Neural progenitor cell (in vitro differentiated cells): Measurements from ENCODE around the gene UPK1A. TPM values are rescaled to one million over a fixed set of nuclear protein-coding genes. Genes with fewer than 3 reads are reported as not detected.

Source experiments
- DNase-seq: peaks from one replicate; pipeline ENCODE4 v3.0.0-alpha.2; 2016; ENCODE audit warnings: low spot score
- H2AFZ ChIP-seq: fragments of 200-600 bp; sonication (generic); replicated peaks from 2 replicates; pipeline ENCODE4 v1.6.1; 2016; ENCODE audit warnings: antibody characterized with exemption
- H3F3A ChIP-seq: fragments of 200-600 bp; sonication (generic); 2 replicates; pipeline ENCODE4 v1.6.1; 2016; ENCODE audit warnings: antibody characterized with exemption, low read depth
- H3K27ac ChIP-seq: fragments of 200-600 bp; sonication (generic); 2 replicates; pipeline ENCODE4 v1.5.1; 2016; ENCODE audit warnings: mild to moderate bottlenecking
- H3K27me3 ChIP-seq: fragments of 200-600 bp; sonication (generic); 2 replicates; pipeline ENCODE4 v1.6.1; 2016; ENCODE audit warnings: mild to moderate bottlenecking, moderate library complexity
- H3K36me3 ChIP-seq: fragments of 200-600 bp; sonication (generic); 2 replicates; pipeline ENCODE4 v1.5.1; 2016
- H3K4me1 ChIP-seq: fragments of 200-600 bp; sonication (generic); 2 replicates; pipeline ENCODE4 v1.6.1; 2016; ENCODE audit warnings: mixed run types
- H3K4me2 ChIP-seq: fragments of 200-600 bp; sonication (generic); 2 replicates; pipeline ENCODE4 v1.6.1; 2016
- H3K4me3 ChIP-seq: fragments of 200-600 bp; sonication (generic); 2 replicates; pipeline ENCODE4 v1.5.1; 2016
- H3K79me2 ChIP-seq: fragments of 200-600 bp; sonication (generic); 2 replicates; pipeline ENCODE4 v1.6.1; 2016; ENCODE audit warnings: low read depth
- H3K9ac ChIP-seq: fragments of 200-600 bp; sonication (generic); 2 replicates; pipeline ENCODE4 v1.6.1; 2016
- H3K9me3 ChIP-seq: fragments of 200-600 bp; sonication (generic); 2 replicates; pipeline ENCODE4 v1.5.1; 2016; ENCODE audit warnings: low read depth
- H4K20me1 ChIP-seq: fragments of 200-600 bp; sonication (generic); 2 replicates; pipeline ENCODE4 v1.6.1; 2016; ENCODE audit warnings: low read depth
- H3K27ac Mint-ChIP-seq: 3 replicates; pipeline ENCODE4 v1.8.0; 2021; ENCODE audit warnings: mixed read lengths
- H3K27me3 Mint-ChIP-seq: 2 replicates; pipeline ENCODE4 v1.8.0; 2022; ENCODE audit warnings: low read depth, mild to moderate bottlenecking, inconsistent platforms, moderate library complexity, mixed read lengths; ENCODE audit not compliant: insufficient read depth
- H3K36me3 Mint-ChIP-seq: 3 replicates; pipeline ENCODE4 v1.8.0; 2021; ENCODE audit warnings: mixed read lengths
- H3K4me1 Mint-ChIP-seq: 3 replicates; pipeline ENCODE4 v1.8.0; 2021; ENCODE audit warnings: mixed read lengths
- H3K4me3 Mint-ChIP-seq: 3 replicates; pipeline ENCODE4 v1.8.0; 2021; ENCODE audit warnings: mild to moderate bottlenecking, moderate library complexity, mixed read lengths
- H3K9me3 Mint-ChIP-seq: 3 replicates; pipeline ENCODE4 v1.8.0; 2020; ENCODE audit warnings: mixed read lengths
- CTCF ChIP-seq: fragments of 200-600 bp; sonication (generic); IDR thresholded peaks from 2 replicates; pipeline ENCODE4 v1.5.1; 2017; ENCODE audit warnings: antibody characterized with exemption, mild to moderate bottlenecking
- EZH2 ChIP-seq: fragments of 200-600 bp; sonication (generic); IDR thresholded peaks from 2 replicates; pipeline ENCODE4 v1.6.1; 2017; ENCODE audit warnings: antibody characterized with exemption, mild to moderate bottlenecking, moderate library complexity
- EZH2phosphoT487 ChIP-seq: fragments of 200-600 bp; sonication (generic); IDR thresholded peaks from 2 replicates; pipeline ENCODE4 v1.6.1; 2017; ENCODE audit warnings: antibody characterized with exemption
- total RNA-seq: library from RNA; depleted of rRNA; stranded (reverse); fragments of >200 nt; gene quantifications from 2 replicates; pipeline ENCODE4 v1.2.3, GENCODE V29; 2015; ENCODE audit warnings: low replicate concordance

The UPK1A gene
- 1.3 TPM in 1 of 2 replicates, not detected in the other for total RNA-seq

- no peaks in the 10 kb centered on the region for H3K36me3 ChIP-seq
- H3K4me1 ChIP-seq: no peaks in the 10 kb centered on the region
- no peaks in the 10 kb centered on the region for H3K4me1 Mint-ChIP-seq
- H3K4me3 ChIP-seq: no peak within 1 kb of the TSS
- H3K9me3 Mint-ChIP-seq: no peaks in the 10 kb centered on the region
- no peaks in the 10 kb centered on the region for H3F3A ChIP-seq
- no peak within 1 kb of the TSS for H3K9ac ChIP-seq
- no peaks in the 10 kb centered on the region for H4K20me1 ChIP-seq
- H3K4me2 ChIP-seq: no peak within 1 kb of the TSS
- peaks cover 10% of the 10 kb centered on the region for H3K27me3 Mint-ChIP-seq
- H2AFZ ChIP-seq: no peak within 1 kb of the TSS
- TF ChIP-seq EZH2 (no peak), EZH2phosphoT487 (no peak), CTCF (no peak)
- no peak within 1 kb of the TSS for H3K27ac ChIP-seq
- H3K9me3 ChIP-seq: no peaks in the 10 kb centered on the region
- peaks cover 7% of the 10 kb centered on the region for H3K36me3 Mint-ChIP-seq
- DNase-seq: no peak
- H3K4me3 Mint-ChIP-seq: no peak within 1 kb of the TSS
- peaks cover 18% of the 10 kb centered on the region for H3K27me3 ChIP-seq
- no peak within 1 kb of the TSS for H3K27ac Mint-ChIP-seq
- no peaks in the 10 kb centered on the region for H3K79me2 ChIP-seq
Measured at GRCh38 chr19:35666251-35666913, at the start of gene UPK1A. Gene UPK1A, plus strand, starts transcription at chr19:35666517. Its CDS starts 296 bp downstream, at chr19:35666813.

DNA sequence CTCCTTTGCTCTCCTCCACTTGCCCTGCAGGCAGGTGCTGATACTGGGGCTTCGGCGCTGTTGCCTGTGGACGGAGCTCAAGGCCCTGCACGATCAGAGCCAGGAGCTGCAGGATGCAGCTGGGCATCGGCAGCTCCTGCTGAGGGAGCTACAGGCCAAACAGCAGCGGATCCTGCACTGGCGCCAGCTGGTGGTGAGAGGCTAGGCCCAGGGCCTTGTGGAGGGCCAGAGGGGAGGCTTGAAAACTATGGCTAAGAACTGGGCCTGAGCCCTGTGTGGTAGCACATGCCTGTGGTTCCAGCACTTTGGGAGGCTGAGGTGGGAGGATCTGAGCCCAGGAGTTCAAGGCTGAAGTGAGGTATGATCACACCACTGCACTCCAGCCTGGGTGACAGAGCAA lies 47.5 kb upstream of the UPK1A start:
- no peaks in the 10 kb centered on the region for H3K79me2 ChIP-seq
- no peak overlapping the region for H3K9ac ChIP-seq
- Mint-ChIP-seq H3K36me3 (peaks cover 10% of the 10 kb centered on the region), H3K4me3 (no peak overlapping the region), H3K27ac (no peak overlapping the region), H3K27me3 (peaks cover 4% of the 10 kb centered on the region), H3K4me1 (no peaks in the 10 kb centered on the region), H3K9me3 (no peaks in the 10 kb centered on the region)
- H2AFZ ChIP-seq: no peak overlapping the region
- H3K27ac ChIP-seq: no peak overlapping the region
- no peak overlapping the region for H3K4me2 ChIP-seq
- no peak overlapping the region for H3K4me3 ChIP-seq
- no peaks in the 10 kb centered on the region for H4K20me1 ChIP-seq
- no peak for DNase-seq
- TF ChIP-seq CTCF (peak; percentile 11), EZH2 (no peak), EZH2phosphoT487 (no peak)
- no peaks in the 10 kb centered on the region for H3K27me3 ChIP-seq
- H3F3A ChIP-seq: no peaks in the 10 kb centered on the region
- H3K36me3 ChIP-seq: no peaks in the 10 kb centered on the region
- no peaks in the 10 kb centered on the region for H3K4me1 ChIP-seq
- no peaks in the 10 kb centered on the region for H3K9me3 ChIP-seq

DNA sequence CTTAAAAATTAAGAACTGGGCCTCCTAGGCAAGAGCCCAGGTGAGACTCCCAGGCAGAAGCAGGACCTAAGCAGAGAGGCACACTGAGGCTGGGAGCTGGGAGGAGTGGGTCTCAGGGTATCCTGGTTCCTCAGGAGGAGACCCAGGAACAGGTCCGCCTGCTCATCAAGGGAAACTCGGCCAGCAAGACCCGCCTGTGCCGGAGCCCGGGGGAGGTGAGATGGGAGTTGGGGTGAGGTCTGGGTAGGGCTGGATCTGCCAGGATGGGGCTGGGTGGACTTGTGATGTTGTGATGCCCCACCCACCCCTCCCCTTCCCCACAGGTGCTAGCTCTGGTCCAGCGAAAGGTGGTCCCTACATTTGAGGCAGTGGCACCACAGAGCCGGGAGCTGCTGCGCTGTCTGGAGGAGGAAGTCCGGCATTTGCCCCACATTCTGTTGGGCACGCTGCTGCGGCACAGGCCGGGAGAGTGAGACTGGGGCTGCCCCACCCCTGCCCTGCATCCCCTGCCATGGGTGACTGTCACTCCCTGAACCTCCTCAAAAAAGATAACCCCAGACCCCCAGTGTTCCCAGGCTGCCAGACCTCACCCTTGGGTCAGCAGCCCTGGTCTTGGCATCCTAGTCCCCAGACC lies 46.9 kb upstream of the UPK1A start:
- DNase-seq: no peak
- Mint-ChIP-seq H3K36me3 (peaks cover 10% of the 10 kb centered on the region), H3K27me3 (peaks cover 3% of the 10 kb centered on the region), H3K4me1 (no peaks in the 10 kb centered on the region), H3K27ac (no peak overlapping the region), H3K9me3 (no peaks in the 10 kb centered on the region), H3K4me3 (no peak overlapping the region)
- Histone ChIP-seq H3K4me2 (no peak overlapping the region), H3K79me2 (no peaks in the 10 kb centered on the region), H3K4me1 (no peaks in the 10 kb centered on the region), H3F3A (no peaks in the 10 kb centered on the region), H3K4me3 (no peak overlapping the region), H4K20me1 (no peaks in the 10 kb centered on the region), H3K27ac (no peak overlapping the region), H3K9ac (no peak overlapping the region), H3K36me3 (no peaks in the 10 kb centered on the region), H2AFZ (no peak overlapping the region), H3K27me3 (no peaks in the 10 kb centered on the region), H3K9me3 (no peaks in the 10 kb centered on the region)
- no peak for TF ChIP-seq EZH2phosphoT487
- no peak for TF ChIP-seq CTCF
- no peak for TF ChIP-seq EZH2
